Coronary artery (tissue), 2 donors: Measurements from ENCODE around the gene ARL2.

Experiments
- DNase-seq: peaks from one replicate; pipeline ENCODE4 v3.0.0-alpha.2; 2017; ENCODE audit warnings: low spot score
- H3K27ac ChIP-seq, 2 donors: fragments of 200-600 bp; sonication (generic); one replicate each; pipeline ENCODE4 v1.5.1; 2016 to 2019
- H3K4me3 ChIP-seq: fragments of 200-600 bp; sonication (generic); 2 replicates; pipeline ENCODE4 v1.5.1; 2016; ENCODE audit warnings: mild to moderate bottlenecking, moderate library complexity
- CTCF ChIP-seq: fragments of 200-600 bp; sonication (generic); IDR thresholded peaks from one replicate; pipeline ENCODE4 v1.5.1; 2019; ENCODE audit warnings: antibody characterized with exemption

ARL2 gene

GRCh38 chr11:65035579-65035978 lies 21.6 kb downstream of the ARL2 start:
- H3K27ac ChIP-seq = no peak overlapping the region
- TF ChIP-seq CTCF = no peak
- no peak for DNase-seq
- no peak overlapping the region for H3K4me3 ChIP-seq

GRCh38 chr11:65036931-65037330 lies 23.0 kb downstream of the ARL2 start:
- no peak for TF ChIP-seq CTCF
- H3K27ac ChIP-seq = peak overlapping the region in 1 of 2 donors; percentile 43
- no peak overlapping the region for H3K4me3 ChIP-seq
- DNase-seq = no peak

- TF ChIP-seq CTCF = no peak
- no peak for DNase-seq
- peak overlapping the region; percentile 97 for H3K4me3 ChIP-seq
- H3K27ac ChIP-seq = peak overlapping the region; percentile 53 to 98
Measured at GRCh38 chr11:65040520-65040846, 26.5 kb downstream of the ARL2 start.

- TF ChIP-seq CTCF = no peak
- peak within 1 kb of the TSS; percentile 97 for H3K4me3 ChIP-seq
Measured at GRCh38 chr11:65040847-65041622, 27.1 kb downstream of the ARL2 start, which contains the start of gene SAC3D1. TSS of gene SAC3D1 (plus strand) at chr11:65041210. CDS start at chr11:65041293, 83 bp downstream.

GRCh38 chr11:65042891-65043290 lies 28.9 kb downstream of the ARL2 start:
- H3K4me3 ChIP-seq = no peak overlapping the region
- TF ChIP-seq CTCF = no peak

More at GRCh38 chr11:65040847-65041622, 27.1 kb downstream of the ARL2 start, which contains the start of gene SAC3D1:
- H3K27ac ChIP-seq = peak within 1 kb of the TSS; percentile 53 to 98
- DNase-seq = peak; percentile 91

GRCh38 chr11:65043881-65044501 lies 30.0 kb downstream of the ARL2 start:
- Histone ChIP-seq H3K27ac (peak overlapping the region in 1 of 2 donors; percentile 21), H3K4me3 (no peak overlapping the region)
- no peak for TF ChIP-seq CTCF
- DNase-seq = no peak

More at GRCh38 chr11:65042891-65043290, 28.9 kb downstream of the ARL2 start:
- H3K27ac ChIP-seq = no peak overlapping the region
- no peak for DNase-seq

- TF ChIP-seq CTCF = no peak
- no peak overlapping the region for H3K27ac ChIP-seq
- no peak for DNase-seq
- no peak overlapping the region for H3K4me3 ChIP-seq
Measured at GRCh38 chr11:65045061-65045460, 31.1 kb downstream of the ARL2 start.
